COLO829 (cell line): ENCODE measurements around the gene PRSS57.
"Not testable (repeated sequence)": the region's sequence is repeated elsewhere in the genome, so short reads cannot be mapped to it uniquely, and the experiment has no call there.

Source experiments
- DNase-seq: peaks from one replicate; pipeline ENCODE4 v3.0.0; 2012; ENCODE audit warnings: low spot score

PRSS57 gene

DNA sequence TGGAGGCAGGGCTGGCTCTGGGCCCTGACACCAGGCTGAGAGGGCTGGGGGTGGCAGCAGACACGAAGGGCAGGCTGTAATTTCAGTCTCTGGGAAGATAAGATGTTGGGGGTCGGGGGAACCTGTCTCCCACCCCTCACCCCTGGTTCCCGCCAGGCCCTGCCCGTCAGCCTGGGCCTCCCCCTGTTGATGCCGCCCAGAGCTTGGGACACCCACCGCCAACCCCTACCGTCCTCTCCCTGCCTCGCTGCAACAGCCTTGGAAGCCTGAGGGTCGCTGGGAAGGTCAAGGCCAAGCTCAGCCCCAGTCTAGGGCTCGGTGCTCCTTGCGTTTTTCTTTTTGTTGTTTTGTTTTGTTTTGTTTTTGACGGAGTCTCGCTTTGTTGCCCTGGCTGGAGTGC, 28.0 kb upstream of the PRSS57 start:
- no peak for DNase-seq

DNA sequence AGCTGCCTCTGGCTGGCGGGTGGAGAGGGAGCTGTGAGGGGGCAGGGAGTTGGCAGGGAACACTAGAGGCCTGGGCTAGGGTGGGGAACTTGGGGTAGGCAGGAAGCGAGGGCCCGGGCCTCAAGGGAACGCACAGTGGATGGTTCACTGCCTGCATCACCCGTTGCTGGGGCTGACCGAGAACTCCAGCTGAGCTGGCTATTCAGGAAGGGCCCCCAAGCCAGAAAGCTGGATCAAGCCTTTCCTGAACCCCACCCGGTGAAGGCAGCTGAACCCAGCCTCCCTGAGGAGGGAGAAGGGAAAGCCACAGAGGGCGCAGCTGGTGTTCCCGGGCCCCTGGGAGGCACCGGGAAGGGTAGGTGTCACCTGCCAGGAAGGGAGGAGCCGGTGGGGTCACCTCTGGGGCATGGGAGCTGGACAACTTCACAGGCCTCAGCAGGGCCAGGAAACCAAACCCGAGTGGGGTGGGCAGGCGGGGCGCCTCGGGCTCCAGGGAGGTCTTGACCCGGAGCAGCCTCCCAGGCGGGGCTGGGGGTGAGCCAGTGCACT, 27.4 kb upstream of the PRSS57 start:
- no peak for DNase-seq

GRCh38 chr19:720345-721160, 25.3 kb upstream of the PRSS57 start:
- no peak for DNase-seq

- no peak for DNase-seq
These were observed 24.5 kb upstream of the PRSS57 start for GRCh38 chr19:719636-720344.

- DNase-seq: no peak
These were observed 23.8 kb upstream of the PRSS57 start for GRCh38 chr19:718991-719512.

DNA sequence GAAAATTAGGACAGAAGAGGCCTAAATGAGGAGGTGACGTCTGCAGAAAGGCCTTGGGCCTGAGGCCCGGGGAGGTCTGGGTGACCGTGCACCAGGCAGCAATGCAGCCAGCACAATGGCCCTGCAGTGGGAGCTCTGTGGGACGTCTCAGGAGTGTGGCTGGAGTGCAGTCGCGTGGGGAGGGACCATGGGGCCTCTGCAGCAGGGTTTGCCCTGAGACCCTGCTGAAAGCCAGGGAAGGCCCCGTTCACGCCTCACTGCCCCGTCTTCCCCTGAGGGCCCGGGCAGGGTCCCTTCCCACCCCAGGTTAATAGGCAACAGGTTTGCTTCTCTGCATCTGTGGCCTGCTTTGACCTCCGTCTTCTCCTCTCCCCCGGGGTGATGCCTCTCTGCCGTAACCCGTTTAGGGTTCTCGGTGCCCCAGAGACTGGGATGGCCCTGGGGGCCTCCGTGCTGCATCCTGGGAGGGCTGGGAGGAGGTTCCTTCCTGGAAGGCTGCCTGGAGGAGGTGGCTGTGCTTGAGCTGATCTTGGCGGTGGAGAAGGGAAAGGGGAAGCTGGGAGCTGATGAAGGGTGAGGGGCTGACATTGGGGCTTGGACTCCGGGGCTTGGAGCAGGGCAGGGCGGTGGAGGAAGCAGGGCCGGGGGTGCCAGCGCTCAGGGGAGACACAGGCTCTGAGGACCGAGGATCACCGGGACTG, 23.1 kb upstream of the PRSS57 start:
- no peak for DNase-seq

DNA sequence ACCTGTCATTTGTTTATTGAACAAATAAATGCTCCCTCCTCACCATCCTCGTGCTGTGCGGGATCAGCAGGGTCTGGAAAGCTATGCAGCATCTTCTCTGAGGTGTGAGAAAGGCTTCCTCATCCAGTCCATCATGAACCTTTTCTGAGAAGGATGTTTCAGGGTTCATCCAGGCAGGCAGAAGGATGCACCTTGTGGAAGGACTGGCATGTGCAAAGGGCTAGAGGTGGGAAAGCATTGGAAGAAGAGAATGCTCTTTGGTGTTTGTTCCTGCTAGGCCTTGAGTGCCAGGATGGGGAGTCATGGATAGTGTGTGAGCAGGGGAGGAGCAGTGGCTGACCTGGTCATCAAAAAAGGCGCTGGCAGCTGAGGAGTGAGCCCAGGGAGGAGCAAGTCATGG, 20.1 kb upstream of the PRSS57 start:
- no peak for DNase-seq

- no peak for DNase-seq
These were observed 16.0 kb upstream of the PRSS57 start for GRCh38 chr19:711254-711653.

GRCh38 chr19:710767-711166, 15.5 kb upstream of the PRSS57 start:
- no peak for DNase-seq

DNA sequence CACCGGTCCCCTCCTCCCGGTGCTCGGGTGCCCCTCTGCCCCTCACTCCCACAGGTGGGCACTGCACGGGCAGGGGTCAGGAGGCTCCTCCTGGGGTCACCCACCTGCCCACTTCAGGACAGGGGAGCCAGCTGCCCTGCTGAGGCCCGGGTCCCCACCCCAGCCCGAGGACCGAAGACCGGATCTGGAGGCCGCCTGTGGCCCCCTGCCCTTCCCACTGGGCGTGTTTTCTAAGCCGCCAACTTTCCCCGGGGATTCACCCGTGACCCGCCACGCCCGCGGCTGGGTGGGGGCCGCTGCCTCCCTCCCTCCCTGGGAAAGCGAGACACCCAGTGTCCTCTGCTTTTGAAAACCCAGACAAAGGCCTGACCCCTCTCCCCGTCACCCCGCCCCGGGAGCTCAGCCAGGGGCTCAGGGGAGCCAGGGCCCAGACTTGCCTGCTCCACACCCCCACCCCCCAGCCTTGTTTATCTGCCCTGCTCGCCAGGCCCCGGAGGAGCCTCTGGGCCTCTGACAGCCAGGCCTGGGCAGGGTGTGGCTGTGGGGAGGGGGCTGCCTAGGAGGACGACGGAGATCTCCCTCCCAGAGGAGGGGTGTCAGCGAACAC, 14.8 kb upstream of the PRSS57 start:
- DNase-seq: no peak

GRCh38 chr19:709196-709964, 14.1 kb upstream of the PRSS57 start:
- DNase-seq: no peak

- no peak for DNase-seq
These were observed 13.2 kb upstream of the PRSS57 start, which contains the start of gene PALM for GRCh38 chr19:708154-709143. PALM (plus strand) TSS chr19:708935; CDS start chr19:709147, 212 bp downstream.

- no peak for DNase-seq
These were observed 9.1 kb upstream of the PRSS57 start for GRCh38 chr19:704447-704741.

- DNase-seq: peak; percentile 79
These were observed 8.6 kb upstream of the PRSS57 start for GRCh38 chr19:703651-704446.

GRCh38 chr19:703329-703650, 8.0 kb upstream of the PRSS57 start:
- DNase-seq: no peak

- DNase-seq: not testable (repeated sequence)
These were observed 7.6 kb upstream of the PRSS57 start for GRCh38 chr19:702847-703246.

DNA sequence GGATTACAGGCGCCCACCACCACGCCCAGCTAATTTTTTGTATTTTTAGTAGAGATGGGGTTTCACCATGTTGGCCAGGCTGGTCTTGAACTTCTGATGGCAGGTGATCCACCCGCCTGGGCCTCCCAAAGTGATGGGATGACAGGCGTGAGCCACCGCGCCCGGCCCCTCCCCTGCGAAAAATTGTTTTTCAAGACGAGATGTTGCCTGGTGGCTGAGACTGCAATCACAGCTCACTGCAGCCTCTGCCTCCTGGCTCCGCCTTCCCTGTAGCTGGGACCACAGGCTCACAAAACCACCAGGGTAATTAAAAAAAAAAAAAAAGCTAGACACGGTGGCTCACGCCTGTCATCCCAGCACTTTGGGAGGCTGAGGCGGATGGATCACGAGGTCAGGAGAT, 4.6 kb upstream of the PRSS57 start:
- DNase-seq: not testable (repeated sequence)

GRCh38 chr19:698529-698928, 3.3 kb upstream of the PRSS57 start:
- not testable (repeated sequence) for DNase-seq
